Subcutaneous abdominal adipose tissue (tissue), 5 donors: ENCODE results near the gene TSPAN15.
"Not testable (repeated sequence)": the region's sequence is repeated elsewhere in the genome, so short reads cannot be mapped to it uniquely, and the experiment has no call there.

Source experiments
- H3K27ac ChIP-seq: one replicate; pipeline ENCODE4 v1.7.0; 2013; ENCODE audit warnings: low read depth, mild to moderate bottlenecking, inconsistent platforms, low read length, moderate library complexity
- H3K27me3 ChIP-seq, 5 donors: one replicate each; pipeline ENCODE4 v1.7.0; 2013; ENCODE audit warnings: low read length in 5 of 5, inconsistent platforms in 1 of 5; ENCODE audit not compliant: control insufficient read depth in 5 of 5, insufficient read depth in 4 of 5
- H3K36me3 ChIP-seq, 5 donors: one replicate each; pipeline ENCODE4 v1.7.0; 2013; ENCODE audit warnings: low read length in 5 of 5; ENCODE audit not compliant: control insufficient read depth in 5 of 5, insufficient read depth in 5 of 5
- H3K4me1 ChIP-seq, 5 donors: one replicate each; pipeline ENCODE4 v1.7.0; 2013; ENCODE audit warnings: low read length in 5 of 5, mild to moderate bottlenecking in 3 of 5, moderate library complexity in 1 of 5; ENCODE audit not compliant: control insufficient read depth in 5 of 5, insufficient read depth in 5 of 5
- H3K4me3 ChIP-seq, 5 donors: one replicate each; pipeline ENCODE4 v1.7.0; 2013; ENCODE audit warnings: low read length in 5 of 5, low read depth in 1 of 5
- H3K9ac ChIP-seq, 5 donors: one replicate each; pipeline ENCODE4 v1.7.0; 2013; ENCODE audit warnings: low read length in 5 of 5, mild to moderate bottlenecking in 4 of 5, moderate library complexity in 3 of 5
- H3K9me3 ChIP-seq, 5 donors: one replicate each; pipeline ENCODE4 v1.7.0; 2013; ENCODE audit warnings: low read length in 5 of 5; ENCODE audit not compliant: control insufficient read depth in 5 of 5
- donor health status: healthy.
- donor health status: healthy.
- donor health status: healthy.
- donor health status: healthy.
- donor health status: healthy.

The TSPAN15 gene

GRCh38 chr10:69516796-69517195 is 65.5 kb downstream of the TSPAN15 start:
- Histone ChIP-seq H3K27me3 (no peaks in the 10 kb centered on the region), H3K9me3 (no peaks in the 10 kb centered on the region), H3K4me1 (no peaks in the 10 kb centered on the region), H3K36me3 (peaks cover 11 to 38% (median 26%) of the 10 kb centered on the region in 5 donors), H3K9ac (no peak overlapping the region), H3K27ac (no peak overlapping the region), H3K4me3 (no peak overlapping the region)

GRCh38 chr10:69517271-69517848 is 66.1 kb downstream of the TSPAN15 start:
- Histone ChIP-seq H3K9me3 (no peaks in the 10 kb centered on the region), H3K36me3 (peaks cover 7 to 33% (median 25%) of the 10 kb centered on the region in 5 donors), H3K27ac (no peak overlapping the region), H3K9ac (no peak overlapping the region), H3K27me3 (no peaks in the 10 kb centered on the region), H3K4me1 (no peaks in the 10 kb centered on the region), H3K4me3 (no peak overlapping the region)

- Histone ChIP-seq H3K4me1 (no peaks in the 10 kb centered on the region), H3K9me3 (no peaks in the 10 kb centered on the region), H3K4me3 (no peak overlapping the region), H3K27ac (no peak overlapping the region), H3K36me3 (no peaks in the 10 kb centered on the region), H3K9ac (no peak overlapping the region), H3K27me3 (no peaks in the 10 kb centered on the region)
Observed at GRCh38 chr10:69527961-69528360, 76.7 kb downstream of the TSPAN15 start.

GRCh38 chr10:69533658-69534057 is 82.4 kb downstream of the TSPAN15 start:
- Histone ChIP-seq H3K27me3 (no peaks in the 10 kb centered on the region), H3K4me1 (no peaks in the 10 kb centered on the region), H3K9me3 (peaks cover 0 to 3% (median 0%) of the 10 kb centered on the region in 5 donors), H3K27ac (no peak overlapping the region), H3K36me3 (no peaks in the 10 kb centered on the region), H3K4me3 (no peak overlapping the region), H3K9ac (no peak overlapping the region)

- H3K4me3 ChIP-seq, H3K27ac ChIP-seq, H3K9ac ChIP-seq, H3K36me3 ChIP-seq, H3K27me3 ChIP-seq, H3K4me1 ChIP-seq: not testable (repeated sequence)
- peaks cover 0 to 11% (median 2%) of the 10 kb centered on the region in 5 donors for H3K9me3 ChIP-seq
Observed at GRCh38 chr10:69536521-69536920, 85.3 kb downstream of the TSPAN15 start.

GRCh38 chr10:69537449-69537848 is 86.2 kb downstream of the TSPAN15 start:
- no peak overlapping the region for H3K27ac ChIP-seq
- no peaks in the 10 kb centered on the region for H3K27me3 ChIP-seq
- H3K4me3 ChIP-seq = no peak overlapping the region
- no peaks in the 10 kb centered on the region for H3K4me1 ChIP-seq
- H3K9me3 ChIP-seq = peaks cover 0 to 12% (median 2%) of the 10 kb centered on the region in 5 donors
- no peak overlapping the region for H3K9ac ChIP-seq
- no peaks in the 10 kb centered on the region for H3K36me3 ChIP-seq

- Histone ChIP-seq H3K9ac (no peak overlapping the region), H3K9me3 (peaks cover 0 to 12% (median 2%) of the 10 kb centered on the region in 5 donors), H3K4me3 (no peak overlapping the region), H3K36me3 (peaks cover 0 to 4% (median 0%) of the 10 kb centered on the region in 5 donors), H3K4me1 (no peaks in the 10 kb centered on the region), H3K27ac (no peak overlapping the region), H3K27me3 (no peaks in the 10 kb centered on the region)
Observed at GRCh38 chr10:69538461-69538860, 87.2 kb downstream of the TSPAN15 start.

- H3K27ac ChIP-seq = no peak overlapping the region
- H3K36me3 ChIP-seq = peaks cover 0 to 4% (median 0%) of the 10 kb centered on the region in 5 donors
- H3K9me3 ChIP-seq = peaks cover 0 to 12% (median 0%) of the 10 kb centered on the region in 5 donors
- no peaks in the 10 kb centered on the region for H3K4me1 ChIP-seq
- no peaks in the 10 kb centered on the region for H3K27me3 ChIP-seq
- H3K4me3 ChIP-seq = no peak overlapping the region
- no peak overlapping the region for H3K9ac ChIP-seq
Observed at GRCh38 chr10:69541463-69541862, 90.2 kb downstream of the TSPAN15 start.

- H3K36me3 ChIP-seq = peaks cover 0 to 3% (median 0%) of the 10 kb centered on the region in 5 donors
- peaks cover 0 to 13% (median 2%) of the 10 kb centered on the region in 5 donors for H3K27me3 ChIP-seq
- H3K4me1 ChIP-seq = no peaks in the 10 kb centered on the region
- no peak overlapping the region for H3K4me3 ChIP-seq
- H3K27ac ChIP-seq = no peak overlapping the region
- peaks cover 15 to 38% (median 27%) of the 10 kb centered on the region in 5 donors for H3K9me3 ChIP-seq
- no peak overlapping the region for H3K9ac ChIP-seq
Observed at GRCh38 chr10:69549959-69550358, 98.7 kb downstream of the TSPAN15 start.

- peaks cover 0 to 22% (median 7%) of the 10 kb centered on the region in 5 donors for H3K27me3 ChIP-seq
- no peak overlapping the region for H3K27ac ChIP-seq
- no peaks in the 10 kb centered on the region for H3K4me1 ChIP-seq
- H3K4me3 ChIP-seq = no peak overlapping the region
- H3K9me3 ChIP-seq = peaks cover 15 to 38% (median 27%) of the 10 kb centered on the region in 5 donors
- no peaks in the 10 kb centered on the region for H3K36me3 ChIP-seq
- no peak overlapping the region for H3K9ac ChIP-seq
Observed at GRCh38 chr10:69552268-69552667, 101.0 kb downstream of the TSPAN15 start.
